ENCODE results near the gene GPRIN3. TPM values are rescaled to one million over a fixed set of nuclear protein-coding genes. Genes with fewer than 3 reads are reported as not detected.

The GPRIN3 gene
- total and polyA plus RNA-seq, 10 of the 15 experiments (the other 5 are each of a cell fraction or from before 2014, with no cell fraction given): under 0.01 to 0.05 (median 0.01) TPM; not detected in 6

DNA sequence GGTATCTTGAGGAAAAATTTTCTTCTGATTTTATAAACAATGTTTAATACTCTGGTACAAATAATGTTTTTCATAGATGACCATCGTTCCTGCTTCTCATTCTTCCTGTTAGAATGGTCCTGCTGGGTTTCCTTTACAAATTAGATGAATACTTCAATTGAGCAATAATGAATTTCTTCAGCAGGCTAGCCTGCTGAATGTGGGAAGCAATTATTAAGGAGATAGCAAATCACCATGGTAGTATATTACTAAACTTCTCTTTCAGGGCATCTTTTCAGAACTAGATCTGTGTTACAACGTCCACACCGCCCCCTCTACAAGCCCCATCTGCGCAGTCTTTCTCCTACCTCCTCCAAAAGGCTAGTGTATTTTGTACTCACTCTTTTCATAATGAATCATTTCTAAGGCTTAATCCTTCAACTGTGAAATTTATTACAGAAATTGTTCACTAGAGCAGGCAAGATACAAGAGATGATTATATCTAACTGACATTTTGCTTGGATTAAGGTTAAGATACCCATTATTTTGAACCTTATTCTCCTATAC is 38.4 kb downstream of the GPRIN3 start:
- no peak for ATAC-seq
- no peaks in the 10 kb centered on the region for H4K20me1 ChIP-seq (ENCODE audit: control insufficient read depth, insufficient read depth)
- 10% methylated on average over 4 of the region's 4 CpGs for WGBS (ENCODE audit: insufficient coverage, insufficient replicate concordance, low lambda C conversion rate, missing lambda C conversion rate)
- TF ChIP-seq SIN3A (IDR thresholded peaks at IDR 0.05; ENCODE audit: low read depth, low read length) (no peak), WRNIP1 (IDR thresholded peaks at IDR 0.05; ENCODE audit: borderline replicate concordance, low read depth, low read length) (no peak), ZNF24 (IDR thresholded peaks at IDR 0.05) (no peak), SRF (IDR thresholded peaks at IDR 0.05; ENCODE audit: low read depth in 2 of 2, low read length in 2 of 2) (no peak), BACH1 (IDR thresholded peaks at IDR 0.05; ENCODE audit: borderline replicate concordance) (no peak), CBX3 (IDR thresholded peaks at IDR 0.05; ENCODE audit: borderline replicate concordance, low read depth) (no peak), SMC3 (IDR thresholded peaks at IDR 0.05; ENCODE audit: borderline replicate concordance, low read length) (no peak), HDAC2 (IDR thresholded peaks at IDR 0.05) (no peak), CREM (IDR thresholded peaks at IDR 0.05; ENCODE audit: low read depth) (no peak), FOXK2 (IDR thresholded peaks at IDR 0.05) (no peak)
- TF ChIP-seq, protein P1, sequence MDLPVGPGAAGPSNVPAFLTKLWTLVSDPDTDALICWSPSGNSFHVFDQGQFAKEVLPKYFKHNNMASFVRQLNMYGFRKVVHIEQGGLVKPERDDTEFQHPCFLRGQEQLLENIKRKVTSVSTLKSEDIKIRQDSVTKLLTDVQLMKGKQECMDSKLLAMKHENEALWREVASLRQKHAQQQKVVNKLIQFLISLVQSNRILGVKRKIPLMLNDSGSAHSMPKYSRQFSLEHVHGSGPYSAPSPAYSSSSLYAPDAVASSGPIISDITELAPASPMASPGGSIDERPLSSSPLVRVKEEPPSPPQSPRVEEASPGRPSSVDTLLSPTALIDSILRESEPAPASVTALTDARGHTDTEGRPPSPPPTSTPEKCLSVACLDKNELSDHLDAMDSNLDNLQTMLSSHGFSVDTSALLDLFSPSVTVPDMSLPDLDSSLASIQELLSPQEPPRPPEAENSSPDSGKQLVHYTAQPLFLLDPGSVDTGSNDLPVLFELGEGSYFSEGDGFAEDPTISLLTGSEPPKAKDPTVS (IDR thresholded peaks at IDR 0.05; ENCODE audit: low read depth, low read length): no peak
- TF ChIP-seq, protein P2, sequence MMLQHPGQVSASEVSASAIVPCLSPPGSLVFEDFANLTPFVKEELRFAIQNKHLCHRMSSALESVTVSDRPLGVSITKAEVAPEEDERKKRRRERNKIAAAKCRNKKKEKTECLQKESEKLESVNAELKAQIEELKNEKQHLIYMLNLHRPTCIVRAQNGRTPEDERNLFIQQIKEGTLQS (IDR thresholded peaks at IDR 0.05; ENCODE audit: borderline replicate concordance, extremely low read depth, low read depth, low read length): no peak
- intact Hi-C loops (cut with micrococcal nuclease; ENCODE audit: unreplicated experiment) (no loop called here), in situ Hi-C loops (cut with MboI) (no loop called here)
- H3K79me2 ChIP-seq (ENCODE audit: control insufficient read depth, insufficient read depth, low read length): no peaks in the 10 kb centered on the region
- no peak overlapping the region for H3K9ac ChIP-seq (ENCODE audit: control insufficient read depth, insufficient read depth, low read length)
- no peaks in the 10 kb centered on the region for H3K9me3 ChIP-seq (replicated peaks; ENCODE audit: control insufficient read depth, insufficient read depth, low read length)
- no TSS peak for BruUV-seq (replicated peaks)
- RAD21 ChIA-PET (ENCODE audit: unreplicated experiment): interaction anchor here (0.6 kb wide), 1 partner anchor 15 kb away, joined by 3 read pairs; no protein-coding TSS in a partner anchor
- no peak overlapping the region for H3K4me2 ChIP-seq (ENCODE audit: control insufficient read depth, insufficient read depth)
- no peak for FAIRE-seq
- no peak for DNase-seq (ENCODE audit: low read depth, low spot score)
- no peak overlapping the region for H3K4me3 ChIP-seq
- no peak overlapping the region for H3K27ac ChIP-seq (ENCODE audit: control insufficient read depth, insufficient read depth)
- CTCF ChIA-PET: interaction anchor here (0.8 kb wide), 1 partner anchor 15 kb away, joined by 3 read pairs; no protein-coding TSS in a partner anchor
- H3K4me1 ChIP-seq (ENCODE audit: control insufficient read depth, insufficient read depth, low read length): no peaks in the 10 kb centered on the region
- SMC1A ChIA-PET (ENCODE audit: uncharacterized antibody, unreplicated experiment): no interaction called here
- no peak overlapping the region for H2AFZ ChIP-seq (ENCODE audit: control insufficient read depth, low read depth, low read length)
- POLR2A ChIA-PET: no interaction called here
- no peaks in the 10 kb centered on the region; a peak in 1 of 4 replicates for H3K27me3 ChIP-seq (replicated peaks in 1 of 2; ENCODE audit: control insufficient read depth in 2 of 2, insufficient read depth in 2 of 2, low read length in 1 of 2)
- H3K36me3 ChIP-seq (ENCODE audit: control insufficient read depth in 2 of 2, insufficient read depth in 2 of 2, low read length in 1 of 2): no peaks in the 10 kb centered on the region
